Hepatocyte (in vitro differentiated cells): Measurements from ENCODE around the gene DCDC2.

Experiments
- EZH2 ChIP-seq: fragments of 200-600 bp; sonication (generic); IDR thresholded peaks from 2 replicates; pipeline ENCODE4 v1.6.1; 2016; ENCODE audit warnings: antibody characterized with exemption, mild to moderate bottlenecking, borderline replicate concordance
- EZH2phosphoT487 ChIP-seq: fragments of 200-600 bp; sonication (generic); IDR thresholded peaks from one replicate; pipeline ENCODE4 v1.6.1; 2018; ENCODE audit warnings: antibody characterized with exemption, mild to moderate bottlenecking, low read depth, moderate library complexity; ENCODE audit not compliant: unreplicated experiment, severe bottlenecking
- TF ChIP-seq, protein P1 (sequence below): fragments of 200-600 bp; sonication (generic); IDR thresholded peaks from 2 replicates; pipeline ENCODE4 v1.5.1; 2016; ENCODE audit warnings: antibody characterized with exemption, mild to moderate bottlenecking; ENCODE audit not compliant: poor library complexity

DNA sequence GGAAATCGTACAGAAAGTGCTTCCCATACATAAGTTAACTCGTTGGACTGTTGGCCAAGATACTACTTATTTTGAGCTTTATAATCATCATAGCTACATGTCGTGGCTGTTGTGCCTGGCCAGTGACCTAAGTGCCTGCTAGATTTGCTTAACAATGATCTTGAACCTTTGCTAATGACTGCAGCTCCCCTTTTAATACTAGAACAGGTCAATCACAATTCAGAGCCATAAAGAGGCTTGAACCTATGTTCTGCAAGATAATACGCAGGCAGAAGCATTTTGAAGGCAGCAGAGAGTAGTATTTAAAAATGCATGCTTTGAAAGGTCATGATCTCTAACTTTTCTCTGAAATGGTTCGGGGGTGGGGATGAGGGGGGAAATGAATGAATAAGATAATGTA is 47.4 kb upstream of the DCDC2 start:
- no peak for TF ChIP-seq EZH2
- TF ChIP-seq EZH2phosphoT487 = no peak
- TF ChIP-seq, protein P1, sequence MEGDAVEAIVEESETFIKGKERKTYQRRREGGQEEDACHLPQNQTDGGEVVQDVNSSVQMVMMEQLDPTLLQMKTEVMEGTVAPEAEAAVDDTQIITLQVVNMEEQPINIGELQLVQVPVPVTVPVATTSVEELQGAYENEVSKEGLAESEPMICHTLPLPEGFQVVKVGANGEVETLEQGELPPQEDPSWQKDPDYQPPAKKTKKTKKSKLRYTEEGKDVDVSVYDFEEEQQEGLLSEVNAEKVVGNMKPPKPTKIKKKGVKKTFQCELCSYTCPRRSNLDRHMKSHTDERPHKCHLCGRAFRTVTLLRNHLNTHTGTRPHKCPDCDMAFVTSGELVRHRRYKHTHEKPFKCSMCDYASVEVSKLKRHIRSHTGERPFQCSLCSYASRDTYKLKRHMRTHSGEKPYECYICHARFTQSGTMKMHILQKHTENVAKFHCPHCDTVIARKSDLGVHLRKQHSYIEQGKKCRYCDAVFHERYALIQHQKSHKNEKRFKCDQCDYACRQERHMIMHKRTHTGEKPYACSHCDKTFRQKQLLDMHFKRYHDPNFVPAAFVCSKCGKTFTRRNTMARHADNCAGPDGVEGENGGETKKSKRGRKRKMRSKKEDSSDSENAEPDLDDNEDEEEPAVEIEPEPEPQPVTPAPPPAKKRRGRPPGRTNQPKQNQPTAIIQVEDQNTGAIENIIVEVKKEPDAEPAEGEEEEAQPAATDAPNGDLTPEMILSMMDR = no peak
